ENCODE data around the gene GABRQ.

Gene GABRQ

DNA sequence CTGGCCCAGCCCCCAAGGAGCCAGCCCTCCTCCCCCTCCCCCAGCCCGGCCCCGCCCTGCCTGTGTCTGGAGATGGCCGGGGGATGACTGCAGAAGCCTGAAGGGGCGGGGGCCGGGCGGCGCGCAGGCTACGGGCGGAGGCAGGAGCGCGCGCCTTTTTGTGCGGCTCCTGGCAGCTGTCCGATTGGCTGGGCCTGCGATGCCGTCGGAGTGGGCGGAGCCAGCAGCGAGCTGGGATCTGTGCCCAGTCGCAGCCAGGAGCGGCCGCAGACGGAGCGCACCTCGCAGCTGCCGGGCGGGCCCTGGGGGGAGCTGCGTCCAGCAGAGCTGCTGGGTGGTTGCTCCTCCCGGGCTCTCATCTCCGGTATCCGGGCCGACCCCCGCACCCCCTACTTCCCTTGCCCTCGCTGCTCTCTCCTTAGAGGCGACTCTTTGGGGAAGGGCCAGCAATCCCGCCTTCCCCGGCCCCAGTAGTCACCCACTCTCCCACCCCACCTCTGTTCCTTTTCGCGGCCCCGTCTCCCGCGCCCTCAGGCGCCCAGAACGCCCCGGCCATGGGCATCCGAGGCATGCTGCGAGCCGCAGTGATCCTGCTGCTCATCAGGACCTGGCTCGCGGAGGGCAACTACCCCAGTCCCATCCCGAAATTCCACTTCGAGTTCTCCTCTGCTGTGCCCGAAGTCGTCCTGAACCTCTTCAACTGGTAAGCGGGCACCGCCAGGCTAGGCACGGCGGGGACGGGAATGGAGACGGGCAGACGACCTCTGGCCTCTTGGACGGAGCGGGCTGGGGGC, at the start of gene GABRQ:
GABRQ (plus strand) TSS at position 247 of the 794 bp plus-strand sequence; CDS start at position 555, 308 bp downstream.
- no peak within 1 kb of the TSS for H3K4me3 ChIP-seq (ENCODE audit: low read depth in 1 of 2, low read length in 2 of 2)
- no peaks in the 10 kb centered on the region for H3K9me3 ChIP-seq (ENCODE audit: control insufficient read depth in 1 of 2, low read length in 2 of 2)
- H3K36me3 ChIP-seq (ENCODE audit: control insufficient read depth in 1 of 2, insufficient read depth in 2 of 2, low read length in 2 of 2), result no peaks in the 10 kb centered on the region
- H3K27ac ChIP-seq (ENCODE audit: low read length), result no peak within 1 kb of the TSS
- H3K4me1 ChIP-seq (ENCODE audit: control insufficient read depth in 1 of 2, insufficient read depth in 2 of 2, low read length in 2 of 2), result no peaks in the 10 kb centered on the region
- H3K27me3 ChIP-seq (ENCODE audit: low read depth, low read length), result no peaks in the 10 kb centered on the region

DNA sequence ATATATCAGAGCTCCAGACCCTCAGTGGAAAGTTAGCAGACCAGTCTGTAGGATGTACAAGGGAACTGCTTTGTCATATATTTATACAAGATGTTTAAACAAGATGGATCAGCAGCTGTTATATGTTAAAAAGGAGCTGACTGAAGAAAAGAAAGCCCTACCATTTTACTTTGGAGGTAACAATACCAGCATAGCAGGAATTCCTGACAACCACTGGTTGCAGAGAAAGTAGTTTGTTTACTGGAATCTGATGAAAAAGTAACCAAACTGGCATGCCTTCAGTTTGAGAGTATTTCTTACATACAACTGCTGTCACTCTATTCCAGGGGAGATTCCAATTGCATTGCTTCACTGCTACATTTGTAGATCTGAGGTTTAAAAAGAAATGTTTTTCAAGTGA, 49.5 kb upstream of the GABRQ start:
- no peaks in the 10 kb centered on the region for H3K27me3 ChIP-seq (ENCODE audit: low read depth, low read length)
- H3K4me1 ChIP-seq (ENCODE audit: control insufficient read depth in 1 of 2, insufficient read depth in 2 of 2, low read length in 2 of 2), result no peaks in the 10 kb centered on the region
- no peak overlapping the region for H3K4me3 ChIP-seq (ENCODE audit: low read depth in 1 of 2, low read length in 2 of 2)
- no peaks in the 10 kb centered on the region for H3K36me3 ChIP-seq (ENCODE audit: control insufficient read depth in 1 of 2, insufficient read depth in 2 of 2, low read length in 2 of 2)
- no peak overlapping the region for H3K27ac ChIP-seq (ENCODE audit: low read length)
- H3K9me3 ChIP-seq (ENCODE audit: control insufficient read depth in 1 of 2, low read length in 2 of 2), result no peaks in the 10 kb centered on the region

DNA sequence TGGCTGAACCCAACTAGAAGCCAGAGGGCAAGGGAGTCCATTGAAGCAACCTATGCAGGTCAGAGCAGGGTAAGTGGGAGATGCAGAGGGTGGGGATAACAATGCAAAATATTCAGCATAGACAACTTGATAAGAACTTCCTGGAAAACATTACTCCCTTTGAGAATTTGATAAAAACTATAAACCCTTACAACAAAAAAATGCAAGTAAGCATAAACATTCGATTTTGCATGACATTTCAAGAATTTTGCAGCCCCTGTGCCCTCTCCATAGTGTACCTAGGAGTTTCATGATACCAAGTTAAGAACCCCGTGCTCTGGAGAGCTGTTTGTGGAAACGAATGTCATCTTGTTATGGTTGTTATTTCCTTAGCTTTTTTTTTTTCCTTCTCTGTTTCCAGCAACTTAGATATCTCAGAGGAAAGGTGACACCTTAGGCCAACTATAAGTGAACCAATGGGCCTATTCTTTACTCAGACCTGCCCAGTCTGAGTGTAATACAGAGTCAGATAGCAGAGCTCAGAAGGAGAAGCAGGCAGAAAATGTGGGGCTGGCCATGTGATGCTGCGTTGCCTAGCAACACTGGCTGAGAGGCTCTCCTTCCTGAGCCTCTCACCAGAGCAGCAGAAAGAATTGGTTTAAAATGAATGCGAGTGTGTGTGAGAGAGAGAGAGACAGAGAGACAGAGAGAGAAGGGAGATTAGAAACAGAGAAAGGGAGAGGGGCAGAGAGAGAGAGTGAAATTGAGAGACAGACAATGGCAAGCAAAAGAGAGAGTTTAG, 36.7 kb upstream of the GABRQ start:
- Histone ChIP-seq H3K4me1 (ENCODE audit: control insufficient read depth in 1 of 2, insufficient read depth in 2 of 2, low read length in 2 of 2) (no peaks in the 10 kb centered on the region), H3K27ac (ENCODE audit: low read length) (no peak overlapping the region), H3K9me3 (ENCODE audit: control insufficient read depth in 1 of 2, low read length in 2 of 2) (no peaks in the 10 kb centered on the region), H3K36me3 (ENCODE audit: control insufficient read depth in 1 of 2, insufficient read depth in 2 of 2, low read length in 2 of 2) (no peaks in the 10 kb centered on the region), H3K27me3 (ENCODE audit: low read depth, low read length) (no peaks in the 10 kb centered on the region), H3K4me3 (ENCODE audit: low read depth in 1 of 2, low read length in 2 of 2) (no peak overlapping the region)

DNA sequence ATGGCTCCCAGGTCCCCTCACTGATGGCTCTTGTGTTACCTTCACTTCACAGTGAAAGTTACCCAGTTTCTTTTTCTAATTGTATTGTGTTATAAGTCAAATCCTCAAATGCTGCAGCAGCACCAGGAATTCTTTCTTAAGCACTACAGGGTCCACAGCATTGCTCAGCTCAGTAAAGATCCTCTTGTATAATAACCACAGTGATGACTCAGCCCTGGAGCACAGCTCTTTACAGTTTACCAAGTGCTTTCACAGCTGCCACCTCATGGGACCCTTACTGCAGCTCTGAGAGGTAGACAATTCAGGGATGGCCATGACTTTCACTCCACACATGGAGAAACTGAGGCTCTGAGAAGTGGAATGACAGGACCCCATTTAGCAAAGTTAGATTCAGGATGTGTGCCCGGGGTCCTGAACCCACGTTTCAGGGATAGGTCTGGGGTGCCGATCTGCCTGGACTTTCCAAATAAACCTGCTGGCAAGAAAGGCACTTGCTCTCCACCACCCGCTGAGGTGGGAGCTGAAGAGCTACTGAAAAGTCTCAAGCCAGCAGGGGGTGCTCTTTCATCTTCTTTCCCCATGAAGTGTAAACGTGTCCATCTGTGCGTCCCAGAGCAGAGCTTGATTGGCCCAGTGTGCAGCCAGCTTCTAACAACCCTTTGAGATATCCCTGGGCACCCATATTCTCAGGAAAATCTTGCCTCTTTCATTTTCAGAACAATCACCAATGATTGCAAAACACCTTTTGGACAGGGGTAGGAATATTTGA, 35.7 kb upstream of the GABRQ start:
- Histone ChIP-seq H3K9me3 (ENCODE audit: control insufficient read depth in 1 of 2, low read length in 2 of 2) (no peaks in the 10 kb centered on the region), H3K36me3 (ENCODE audit: control insufficient read depth in 1 of 2, insufficient read depth in 2 of 2, low read length in 2 of 2) (no peaks in the 10 kb centered on the region), H3K4me3 (ENCODE audit: low read depth in 1 of 2, low read length in 2 of 2) (no peak overlapping the region), H3K27ac (ENCODE audit: low read length) (no peak overlapping the region), H3K27me3 (ENCODE audit: low read depth, low read length) (no peaks in the 10 kb centered on the region), H3K4me1 (ENCODE audit: control insufficient read depth in 1 of 2, insufficient read depth in 2 of 2, low read length in 2 of 2) (no peaks in the 10 kb centered on the region)

DNA sequence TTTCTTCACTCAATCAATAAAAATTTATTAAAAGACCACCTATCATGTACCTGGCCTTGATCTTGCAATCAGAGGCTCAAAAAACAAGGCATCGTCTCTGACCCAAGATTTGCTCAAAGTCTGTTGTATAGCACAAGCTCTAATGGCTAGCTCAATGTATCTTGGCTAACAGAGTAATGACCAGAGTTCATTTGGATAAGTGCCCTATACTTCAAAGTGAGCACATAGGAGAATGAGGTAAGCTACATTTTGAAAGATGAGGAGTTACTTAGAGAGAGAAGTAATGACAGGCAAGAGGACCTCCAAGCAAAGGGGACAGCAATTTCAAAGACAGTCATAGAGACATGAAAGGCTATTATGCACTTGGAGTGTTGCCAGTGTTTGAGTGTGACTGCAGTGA, 22.9 kb upstream of the GABRQ start:
- no peaks in the 10 kb centered on the region for H3K4me1 ChIP-seq (ENCODE audit: control insufficient read depth in 1 of 2, insufficient read depth in 2 of 2, low read length in 2 of 2)
- no peaks in the 10 kb centered on the region for H3K9me3 ChIP-seq (ENCODE audit: control insufficient read depth in 1 of 2, low read length in 2 of 2)
- H3K27ac ChIP-seq (ENCODE audit: low read length), result no peak overlapping the region
- no peaks in the 10 kb centered on the region for H3K27me3 ChIP-seq (ENCODE audit: low read depth, low read length)
- no peaks in the 10 kb centered on the region for H3K36me3 ChIP-seq (ENCODE audit: control insufficient read depth in 1 of 2, insufficient read depth in 2 of 2, low read length in 2 of 2)
- no peak overlapping the region for H3K4me3 ChIP-seq (ENCODE audit: low read depth in 1 of 2, low read length in 2 of 2)

DNA sequence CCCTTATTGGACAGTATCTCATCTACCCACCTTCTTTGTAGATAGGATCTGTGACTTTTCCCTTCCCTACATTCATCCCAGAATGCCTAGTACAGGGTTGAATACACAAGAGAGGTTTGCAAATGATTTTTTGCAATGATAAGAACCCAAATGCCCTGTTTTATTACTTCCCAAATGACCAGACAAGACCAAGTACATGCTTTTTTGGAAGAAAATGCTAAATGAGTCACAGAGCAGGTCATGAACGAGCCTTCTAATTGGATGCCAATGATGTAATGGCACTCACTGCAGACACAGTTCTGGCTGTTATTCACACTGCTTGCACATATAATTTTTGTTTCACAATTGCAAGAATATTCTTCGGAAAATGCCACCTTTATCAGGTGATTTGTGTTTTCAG, 17.8 kb upstream of the GABRQ start:
- no peak overlapping the region for H3K4me3 ChIP-seq (ENCODE audit: low read depth in 1 of 2, low read length in 2 of 2)
- no peaks in the 10 kb centered on the region for H3K36me3 ChIP-seq (ENCODE audit: control insufficient read depth in 1 of 2, insufficient read depth in 2 of 2, low read length in 2 of 2)
- no peaks in the 10 kb centered on the region for H3K27me3 ChIP-seq (ENCODE audit: low read depth, low read length)
- H3K4me1 ChIP-seq (ENCODE audit: control insufficient read depth in 1 of 2, insufficient read depth in 2 of 2, low read length in 2 of 2), result no peaks in the 10 kb centered on the region
- no peak overlapping the region for H3K27ac ChIP-seq (ENCODE audit: low read length)
- H3K9me3 ChIP-seq (ENCODE audit: control insufficient read depth in 1 of 2, low read length in 2 of 2), result no peaks in the 10 kb centered on the region

DNA sequence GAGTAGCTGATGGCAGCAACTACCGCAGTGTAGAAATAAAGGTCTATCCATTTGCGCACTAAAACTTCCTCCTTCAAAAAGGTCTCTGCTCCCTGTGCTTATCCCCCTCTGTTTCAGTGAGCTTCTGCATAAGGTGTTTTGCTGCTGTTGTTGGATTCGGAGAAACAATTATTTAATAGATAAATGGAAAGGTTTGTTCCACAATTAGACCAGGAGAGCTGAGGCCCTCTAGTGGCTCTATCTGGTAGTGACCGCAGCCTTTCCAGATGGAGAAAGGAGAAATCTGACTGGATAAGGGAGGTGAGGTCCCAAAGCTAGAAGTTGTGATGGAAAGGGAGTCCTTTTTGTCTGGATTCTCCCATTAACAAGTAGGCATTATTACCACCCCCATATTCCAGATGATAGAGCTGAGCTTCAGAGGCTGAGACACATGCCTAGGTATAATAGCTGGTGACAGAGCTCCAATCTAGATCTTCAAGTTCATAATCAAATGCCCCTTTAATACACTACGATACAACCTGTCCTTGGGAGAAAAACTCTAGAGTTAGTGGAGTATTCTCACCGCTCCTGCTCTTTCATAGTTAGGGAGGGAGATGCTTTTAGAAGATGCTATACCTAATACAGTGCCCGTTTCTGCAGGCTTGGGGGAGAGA, 5.1 kb upstream of the GABRQ start:
- Histone ChIP-seq H3K36me3 (ENCODE audit: control insufficient read depth in 1 of 2, insufficient read depth in 2 of 2, low read length in 2 of 2) (no peaks in the 10 kb centered on the region), H3K27me3 (ENCODE audit: low read depth, low read length) (no peaks in the 10 kb centered on the region), H3K9me3 (ENCODE audit: control insufficient read depth in 1 of 2, low read length in 2 of 2) (no peaks in the 10 kb centered on the region), H3K4me1 (ENCODE audit: control insufficient read depth in 1 of 2, insufficient read depth in 2 of 2, low read length in 2 of 2) (no peaks in the 10 kb centered on the region), H3K27ac (ENCODE audit: low read length) (no peak overlapping the region), H3K4me3 (ENCODE audit: low read depth in 1 of 2, low read length in 2 of 2) (no peak overlapping the region)

DNA sequence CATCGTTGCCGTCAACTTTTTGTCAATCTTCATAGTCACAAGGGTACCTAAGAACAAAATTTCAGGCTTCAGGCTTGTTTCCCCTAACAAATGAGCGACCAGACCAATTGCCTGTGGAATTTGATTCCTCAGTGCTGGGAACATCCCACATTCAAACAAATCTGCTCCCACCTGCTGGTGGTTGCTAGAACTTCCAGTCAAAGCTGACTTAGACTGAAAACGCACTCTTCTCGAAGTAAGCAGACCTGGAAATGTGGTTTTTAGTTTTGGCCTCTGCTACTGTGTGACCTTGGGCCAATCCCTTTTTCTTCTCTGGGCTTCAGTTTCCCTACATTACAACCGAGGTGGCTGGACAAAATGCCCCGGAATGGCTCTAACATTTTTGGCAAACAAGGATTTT, 1.8 kb upstream of the GABRQ start:
- H3K36me3 ChIP-seq (ENCODE audit: control insufficient read depth in 1 of 2, insufficient read depth in 2 of 2, low read length in 2 of 2), result no peaks in the 10 kb centered on the region
- H3K4me1 ChIP-seq (ENCODE audit: control insufficient read depth in 1 of 2, insufficient read depth in 2 of 2, low read length in 2 of 2), result no peaks in the 10 kb centered on the region
- H3K27me3 ChIP-seq (ENCODE audit: low read depth, low read length), result no peaks in the 10 kb centered on the region
- no peak overlapping the region for H3K4me3 ChIP-seq (ENCODE audit: low read depth in 1 of 2, low read length in 2 of 2)
- H3K27ac ChIP-seq (ENCODE audit: low read length), result no peak overlapping the region
- H3K9me3 ChIP-seq (ENCODE audit: control insufficient read depth in 1 of 2, low read length in 2 of 2), result no peaks in the 10 kb centered on the region

DNA sequence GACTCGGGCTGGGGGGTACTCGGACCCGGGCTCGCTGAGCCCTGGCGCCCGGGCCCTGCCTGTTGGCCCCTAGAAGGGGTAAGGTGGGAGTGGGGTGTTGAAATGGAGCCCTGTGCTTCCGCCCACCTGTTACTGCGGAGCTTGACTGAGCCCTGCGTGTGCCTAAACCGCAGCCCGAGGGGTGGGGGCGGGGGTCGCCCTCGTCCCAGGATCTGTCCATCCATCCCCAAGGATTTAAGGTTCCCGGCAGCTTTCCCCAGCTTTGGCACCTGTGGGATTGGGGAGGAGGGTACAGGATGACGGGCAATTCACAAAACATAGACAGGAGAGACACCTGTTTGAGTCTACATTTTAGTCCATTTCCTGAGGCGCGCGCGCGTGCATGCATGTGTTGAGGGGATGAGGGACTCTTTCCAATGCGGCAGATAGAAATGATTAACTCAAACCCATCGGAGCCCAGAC, 779 bp downstream of the GABRQ start:
- Histone ChIP-seq H3K4me3 (ENCODE audit: low read depth in 1 of 2, low read length in 2 of 2) (no peak overlapping the region), H3K4me1 (ENCODE audit: control insufficient read depth in 1 of 2, insufficient read depth in 2 of 2, low read length in 2 of 2) (no peaks in the 10 kb centered on the region), H3K27me3 (ENCODE audit: low read depth, low read length) (no peaks in the 10 kb centered on the region), H3K36me3 (ENCODE audit: control insufficient read depth in 1 of 2, insufficient read depth in 2 of 2, low read length in 2 of 2) (no peaks in the 10 kb centered on the region), H3K9me3 (ENCODE audit: control insufficient read depth in 1 of 2, low read length in 2 of 2) (no peaks in the 10 kb centered on the region), H3K27ac (ENCODE audit: low read length) (no peak overlapping the region)

DNA sequence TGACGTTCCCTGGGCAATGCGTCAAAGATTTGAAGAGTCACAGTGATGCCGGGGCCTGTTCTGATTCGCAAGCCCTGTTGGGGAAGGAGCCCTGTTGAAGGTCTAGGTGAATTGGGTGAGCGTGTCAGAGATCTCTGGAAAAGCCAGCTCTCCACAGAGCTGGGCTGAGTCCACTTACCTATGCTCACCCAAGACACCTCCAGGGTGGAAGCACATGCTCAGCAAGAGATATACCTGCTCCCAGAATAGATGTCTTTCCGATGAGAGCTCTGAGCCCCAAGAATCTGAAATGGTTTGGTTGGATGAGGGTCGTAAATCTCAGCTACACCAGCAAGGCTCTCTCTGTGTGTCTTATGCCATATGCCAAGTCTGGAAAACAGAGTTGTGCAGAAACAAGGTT, 1.7 kb downstream of the GABRQ start:
- H3K9me3 ChIP-seq (ENCODE audit: control insufficient read depth in 1 of 2, low read length in 2 of 2), result no peaks in the 10 kb centered on the region
- no peak overlapping the region for H3K4me3 ChIP-seq (ENCODE audit: low read depth in 1 of 2, low read length in 2 of 2)
- H3K36me3 ChIP-seq (ENCODE audit: control insufficient read depth in 1 of 2, insufficient read depth in 2 of 2, low read length in 2 of 2), result no peaks in the 10 kb centered on the region
- no peak overlapping the region for H3K27ac ChIP-seq (ENCODE audit: low read length)
- H3K27me3 ChIP-seq (ENCODE audit: low read depth, low read length), result no peaks in the 10 kb centered on the region
- no peaks in the 10 kb centered on the region for H3K4me1 ChIP-seq (ENCODE audit: control insufficient read depth in 1 of 2, insufficient read depth in 2 of 2, low read length in 2 of 2)
